GM19025 (cell line): ENCODE measurements around the gene LSM12.

ENCODE experiments used
- ATAC-seq: cut with Tn5 transposase; IDR thresholded peaks from one replicate; pipeline ENCODE4 v1.9.1; 2021; ENCODE audit warnings: mild to moderate bottlenecking, low read depth, moderate library complexity; ENCODE audit not compliant: unreplicated experiment

LSM12 gene

DNA sequence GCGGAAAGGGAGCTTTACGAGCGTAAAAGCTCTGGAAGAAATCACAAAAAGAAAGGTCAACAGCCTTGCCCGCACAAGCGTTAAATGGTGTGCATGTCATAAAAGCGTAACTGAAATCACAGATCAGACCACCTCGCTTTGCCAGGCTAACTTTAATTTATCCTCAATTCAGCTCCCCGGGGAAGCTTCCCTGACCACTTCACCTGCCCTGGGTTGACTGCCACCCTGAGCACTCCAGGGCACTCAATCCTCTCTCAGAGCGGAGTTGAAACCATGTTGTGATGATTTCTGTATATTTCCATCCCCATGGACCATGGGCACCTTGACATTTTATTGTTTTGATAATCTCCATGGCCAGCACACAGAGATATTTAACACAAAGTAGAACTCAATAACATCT, 78.2 kb downstream of the LSM12 start:
- ATAC-seq = no peak

DNA sequence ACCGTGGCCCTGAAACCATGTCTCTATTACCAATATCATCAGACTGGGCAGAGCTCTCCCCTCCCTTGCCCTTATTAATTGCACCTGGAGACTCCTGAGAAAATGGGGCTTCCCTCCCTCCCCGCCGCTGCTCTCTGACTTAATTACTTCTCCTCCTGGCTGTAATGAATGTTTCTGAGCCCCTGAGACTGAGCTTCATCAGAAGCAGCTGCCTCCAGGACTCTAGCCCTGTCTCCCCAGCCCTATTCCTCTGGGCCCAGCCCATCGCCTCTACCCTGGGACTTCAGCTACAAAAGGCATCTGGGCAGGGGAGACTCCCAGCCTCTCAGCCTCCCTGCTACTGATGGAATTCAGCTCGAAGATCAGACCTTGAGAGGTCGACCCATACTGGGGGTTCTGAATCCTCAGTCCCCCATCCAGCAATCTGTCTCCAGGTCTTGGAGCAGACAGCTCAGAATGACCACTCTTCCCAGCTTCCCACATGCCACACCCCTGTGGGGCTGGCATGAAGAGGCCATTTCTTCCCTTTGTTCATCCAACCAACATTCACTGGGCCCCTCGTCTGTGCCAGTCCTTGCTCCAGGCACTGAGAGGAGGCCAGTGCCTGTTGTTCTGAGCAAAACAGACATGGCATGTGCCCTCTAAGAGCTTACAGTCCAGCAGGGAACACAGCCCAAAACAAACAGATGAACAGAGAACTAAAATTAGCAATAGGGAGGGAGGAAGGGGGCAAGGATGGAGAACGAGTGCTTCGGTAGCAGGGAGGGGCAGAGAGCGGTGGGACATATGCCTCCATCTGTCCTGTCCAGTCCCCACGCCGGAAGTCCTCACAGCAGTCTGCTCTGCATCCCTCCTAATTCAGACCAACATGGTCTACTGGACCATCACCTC, 79.1 kb downstream of the LSM12 start:
- no peak for ATAC-seq

DNA sequence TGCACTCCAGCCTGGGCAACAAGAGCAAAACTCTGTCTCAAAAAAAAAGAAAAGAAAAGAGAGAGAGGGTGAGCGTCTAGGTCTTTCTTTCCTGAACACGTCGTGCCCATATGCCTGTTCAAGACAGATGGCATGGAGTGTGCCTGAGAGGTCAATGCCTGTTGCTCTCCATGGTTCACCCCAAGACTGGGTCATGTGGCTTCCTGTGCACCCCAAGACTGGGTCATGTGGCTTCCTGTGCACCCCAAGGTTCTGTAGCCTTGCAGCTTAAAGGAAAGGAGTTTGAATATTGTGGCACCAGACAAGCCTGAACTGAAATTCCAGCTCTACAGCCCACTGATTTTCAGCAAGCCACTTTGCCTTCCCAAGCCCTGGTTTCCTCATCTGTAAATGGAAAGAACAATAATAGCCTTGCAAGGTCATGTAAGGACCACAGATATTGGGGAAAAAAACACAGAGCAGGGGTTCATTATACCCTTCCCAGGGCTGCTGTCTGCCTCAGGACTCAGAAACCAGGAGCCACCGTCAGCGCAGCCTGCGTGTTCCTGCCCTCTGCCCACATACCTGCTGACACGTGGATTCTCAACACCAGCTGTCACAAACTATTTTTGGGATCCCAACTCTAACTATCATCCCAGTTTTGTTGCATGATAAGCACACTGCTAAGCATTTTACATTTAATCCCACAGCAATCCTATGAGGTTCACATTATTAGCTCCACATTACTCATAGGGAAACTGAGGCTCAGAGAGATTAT, 80.1 kb downstream of the LSM12 start:
- no peak for ATAC-seq

DNA sequence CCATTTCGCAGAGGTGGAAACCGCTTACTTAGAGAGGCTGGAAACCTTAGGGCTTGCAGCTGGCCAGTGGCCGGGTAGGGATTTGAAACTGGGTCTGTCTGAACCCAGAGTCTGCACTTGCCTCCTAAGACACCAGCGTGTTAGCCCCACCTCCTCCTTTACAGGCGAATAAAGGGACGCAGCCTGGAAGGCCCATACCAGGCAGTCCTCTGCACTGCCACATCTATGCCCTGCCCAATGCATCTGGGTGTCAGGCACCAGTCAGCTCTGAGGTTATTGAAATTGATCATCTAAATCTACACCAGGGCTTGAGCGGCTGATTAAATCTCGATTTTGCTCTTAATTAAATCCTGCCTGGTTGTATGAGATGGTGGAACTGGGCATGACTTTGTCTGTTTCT, 82.0 kb downstream of the LSM12 start:
- no peak for ATAC-seq
